Heart right ventricle (tissue), 16 donors: ENCODE results near the gene TJP1. TPM values are rescaled to one million over a fixed set of nuclear protein-coding genes. Genes with fewer than 3 reads are reported as not detected.

Experiments
- ATAC-seq, 8 donors: fragments of 200-7000 bp; cut with Tn5 transposase; one replicate each; pipeline ENCODE4 v1.9.1; 2020; ENCODE audit warnings: mild to moderate bottlenecking in 8 of 8, moderate library complexity in 8 of 8, moderate number of reproducible peaks in 1 of 8
- DNase-seq, 2 donors: peaks; one replicate each; pipeline ENCODE4 v3.0.0-alpha.2; 2020
- H3K27ac ChIP-seq, 10 donors: fragments of 200-600 bp; sonication (generic) in 2 of 10; one replicate each; pipeline versions ENCODE4 v1.5.0 to v1.8.0; 2020 to 2022; ENCODE audit warnings: mild to moderate bottlenecking in 3 of 10
- H3K27me3 ChIP-seq, 7 donors: fragments of 200-600 bp; one replicate each; pipeline ENCODE4 v1.8.0; 2021 to 2022; ENCODE audit warnings: mild to moderate bottlenecking in 2 of 7
- H3K36me3 ChIP-seq, 9 donors: fragments of 200-600 bp; sonication (generic) in 1 of 9; one replicate each; pipeline versions ENCODE4 v1.5.0 to v1.8.0; 2020 to 2022; ENCODE audit warnings: mild to moderate bottlenecking in 2 of 9
- H3K4me1 ChIP-seq, 9 donors: fragments of 200-600 bp; sonication (generic) in 1 of 9; one replicate each; pipeline versions ENCODE4 v1.5.0 to v1.8.0; 2020 to 2022; ENCODE audit warnings: mild to moderate bottlenecking in 4 of 9
- H3K4me3 ChIP-seq, 10 donors: fragments of 200-600 bp; sonication (generic) in 2 of 10; one replicate each; pipeline versions ENCODE4 v1.5.0 to v1.8.0; 2020 to 2022; ENCODE audit warnings: mild to moderate bottlenecking in 7 of 10, moderate library complexity in 2 of 10
- H3K9me3 ChIP-seq, 11 donors: fragments of 200-600 bp in 10 of 11; sonication (generic) in 2 of 11; one replicate each; pipeline versions ENCODE4 v1.5.0 to v1.8.0; 2013 to 2022; ENCODE audit warnings: mild to moderate bottlenecking in 2 of 11, control low read depth in 1 of 11, moderate library complexity in 1 of 11
- WGBS, 2 donors: extraction: QIAGEN DNeasy Blood & Tissue Kit; methylation state at CpG; one replicate each; pipeline ENCODE4 v1.1.7; 2013; ENCODE audit warnings: inconsistent platforms in 1 of 2; 5-methylcytosine and 5-hydroxymethylcytosine counted together
- intact Hi-C, 10 donors: fragments of 100-400 bp; cut with DNase I; formaldehyde crosslinking; loops; one replicate each; pipeline versions ENCODE4 v1.11.1 to v1.14.2; 2022
- polyA plus RNA-seq, 2 donors: library from polyadenylated mRNA; stranded (reverse); fragments of 200-250 nt; gene quantifications; one replicate each; pipeline ENCODE4 v1.2.3, GENCODE V29; 2013
- total RNA-seq, 10 donors: library from RNA; stranded (reverse); fragmentation: NEBNext Ultra II Directional in 3 of 10; extraction: Animal tissue kit (Norgen Biotek cat#: 25700) in 3 of 10; gene quantifications; one replicate each; pipeline versions ENCODE4 v1.2.1 to v1.2.4, GENCODE V29; 2021 to 2023
- TF ChIP-seq, protein P1 (sequence below), 9 donors: fragments of 200-600 bp; sonication (generic) in 2 of 9; IDR thresholded peaks; one replicate each; pipeline versions ENCODE4 v1.5.0 to v1.8.0; 2021 to 2022; ENCODE audit warnings: antibody characterized with exemption in 9 of 9, mild to moderate bottlenecking in 5 of 9, moderate library complexity in 1 of 9
- donor health status: Arrhythmogenic right ventricular cardiomyopathy.
- donor health status: ischemic (EF 13 %, LVEDD 7.1; RV severe dilation, severe dysfunction).
- donor health status: healthy with polysubstance abuse.
- donor health status: DM: no; HTN: yes; CAD: no.
- donor health status: DM: no; HTN: no; CAD: no.
- donor health status: ischemic (EF 25% LVEDD 6.9; RV normal size, moderate dysfunction).
- donor health status: ischemic (EF 25% LVEDD 5.7; RV mildly dilated, moderate dysfunction).
- donor health status: healthy.
- donor health status: DM: yes; HTN: yes; CAD: no.
- donor health status: Ischemic cardiomyopathy.
- donor health status: ischemic (EF 35%, LVEDD 5.7; RV mildly dilated, moderate dysfunction).
- donor health status: nonischemic (EF 11% LVEDD 7.7; RV severe dilation, severe dysfunction).
- donor health status: DM: yes; HTN: yes; CAD: no.
- donor health status: PGD.
- donor health status: ischemic (EF 29% LVEDD 5.4; RV normal size, mild dysfunction).
- donor health status: nonischemic (EF 23%, LVEDD 6.1; RV moderate dilation, normal function).

TJP1 gene
- total and polyA plus RNA-seq, 12 donors, result 22.8 to 166 (median 118) TPM

DNA sequence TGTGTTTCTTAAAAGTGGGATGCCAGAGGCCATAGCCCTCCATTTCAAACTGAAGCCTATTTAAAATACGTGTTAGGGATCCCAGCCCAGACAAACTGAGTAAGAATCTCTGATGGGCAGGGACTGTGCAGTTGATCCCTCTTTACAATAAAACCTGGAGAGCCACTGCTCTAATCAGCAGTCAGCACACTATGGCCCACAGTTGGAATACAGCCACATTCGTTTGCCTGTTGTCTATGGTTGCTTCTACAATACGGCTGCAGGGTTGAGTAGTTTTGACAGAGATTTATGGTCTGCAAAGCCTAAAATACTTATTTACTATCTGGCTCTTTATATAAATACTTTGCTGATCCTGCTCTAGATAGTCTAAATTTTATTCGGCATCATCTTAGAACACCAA is 32.4 kb downstream of the TJP1 start:
- peaks cover 0 to 4% (median 0%) of the 10 kb centered on the region in 11 donors for H3K9me3 ChIP-seq
- 43 to 47% methylated on average over 4 of the region's 4 CpGs for WGBS, 2 donors
- TF ChIP-seq, protein P1, sequence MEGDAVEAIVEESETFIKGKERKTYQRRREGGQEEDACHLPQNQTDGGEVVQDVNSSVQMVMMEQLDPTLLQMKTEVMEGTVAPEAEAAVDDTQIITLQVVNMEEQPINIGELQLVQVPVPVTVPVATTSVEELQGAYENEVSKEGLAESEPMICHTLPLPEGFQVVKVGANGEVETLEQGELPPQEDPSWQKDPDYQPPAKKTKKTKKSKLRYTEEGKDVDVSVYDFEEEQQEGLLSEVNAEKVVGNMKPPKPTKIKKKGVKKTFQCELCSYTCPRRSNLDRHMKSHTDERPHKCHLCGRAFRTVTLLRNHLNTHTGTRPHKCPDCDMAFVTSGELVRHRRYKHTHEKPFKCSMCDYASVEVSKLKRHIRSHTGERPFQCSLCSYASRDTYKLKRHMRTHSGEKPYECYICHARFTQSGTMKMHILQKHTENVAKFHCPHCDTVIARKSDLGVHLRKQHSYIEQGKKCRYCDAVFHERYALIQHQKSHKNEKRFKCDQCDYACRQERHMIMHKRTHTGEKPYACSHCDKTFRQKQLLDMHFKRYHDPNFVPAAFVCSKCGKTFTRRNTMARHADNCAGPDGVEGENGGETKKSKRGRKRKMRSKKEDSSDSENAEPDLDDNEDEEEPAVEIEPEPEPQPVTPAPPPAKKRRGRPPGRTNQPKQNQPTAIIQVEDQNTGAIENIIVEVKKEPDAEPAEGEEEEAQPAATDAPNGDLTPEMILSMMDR (IDR thresholded peaks at IDR 0.05), result no peak
- H3K4me3 ChIP-seq, result no peak overlapping the region
- H3K36me3 ChIP-seq, result peaks cover 0 to 13% (median 3%) of the 10 kb centered on the region in 9 donors
- H3K4me1 ChIP-seq, result peaks cover 0 to 67% (median 38%) of the 10 kb centered on the region in 9 donors
- no peak overlapping the region for H3K27ac ChIP-seq
- DNase-seq (no peak), ATAC-seq (peak in 4 of 8 donors; percentile 24 to 62 (median 46))
- intact Hi-C loops, result loop anchor here in 1 of 10 donors (10.0 kb wide), 1 partner anchor 45 kb away; no protein-coding TSS in a partner anchor
- no peaks in the 10 kb centered on the region for H3K27me3 ChIP-seq

DNA sequence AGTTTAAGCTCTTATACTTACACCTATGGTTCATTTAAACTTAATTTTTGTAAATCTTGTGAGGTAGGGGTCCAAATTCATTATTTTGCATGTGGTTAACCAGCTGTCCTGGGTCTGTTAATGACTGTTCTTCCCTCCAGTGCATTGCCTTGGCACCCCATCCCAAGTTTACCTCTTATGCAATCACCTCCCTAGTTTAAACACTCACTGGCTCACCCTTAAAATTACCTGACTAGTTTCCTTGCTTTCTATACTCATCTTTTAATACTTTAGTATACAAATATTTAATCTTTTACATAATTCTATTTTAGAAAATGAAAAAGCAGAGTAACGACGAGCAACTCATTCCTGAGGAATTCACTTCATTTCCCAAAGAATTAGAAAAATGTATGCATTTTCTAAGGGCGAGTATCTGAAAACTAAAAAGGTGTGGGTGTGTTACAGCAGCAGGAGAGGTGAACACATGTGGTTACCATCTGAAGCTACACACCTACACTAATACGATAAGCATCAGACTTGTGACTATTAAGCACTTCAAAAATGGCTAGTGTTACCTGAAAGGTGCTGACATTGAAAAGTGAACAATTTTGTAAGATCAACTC is 33.7 kb downstream of the TJP1 start:
- Histone ChIP-seq H3K27me3 (no peaks in the 10 kb centered on the region), H3K9me3 (peaks cover 0 to 2% (median 0%) of the 10 kb centered on the region in 11 donors), H3K27ac (no peak overlapping the region), H3K4me1 (peaks cover 0 to 68% (median 38%) of the 10 kb centered on the region in 9 donors), H3K36me3 (peaks cover 0 to 14% (median 1%) of the 10 kb centered on the region in 9 donors), H3K4me3 (no peak overlapping the region)
- intact Hi-C loops, result loop anchor here in 1 of 10 donors (10.0 kb wide), 1 partner anchor 46 kb away; no protein-coding TSS in a partner anchor
- DNase-seq (no peak), ATAC-seq (no peak)
- TF ChIP-seq, protein P1 (IDR thresholded peaks at IDR 0.05), result no peak
- 89 to 93% methylated on average over 4 of the region's 4 CpGs for WGBS, 2 donors

DNA sequence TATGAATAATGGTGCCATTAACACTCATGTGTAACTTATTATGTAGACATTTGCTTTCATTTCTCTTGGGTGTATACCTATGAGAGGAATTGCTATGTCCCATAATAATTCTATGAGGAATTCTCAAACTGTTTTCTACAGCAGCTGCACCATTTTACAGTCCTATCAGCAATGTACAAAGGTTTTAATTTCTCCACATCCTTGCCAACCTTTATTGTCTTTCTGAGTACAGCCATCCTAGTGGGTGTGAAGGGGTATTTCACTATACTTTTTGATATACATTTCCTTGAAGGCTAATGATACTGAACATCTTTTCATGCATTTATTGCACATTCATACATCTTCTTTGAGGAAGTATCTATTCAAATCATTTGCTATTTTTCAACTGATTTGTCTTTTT is 34.5 kb downstream of the TJP1 start:
- DNase-seq, result no peak
- no peak for ATAC-seq

DNA sequence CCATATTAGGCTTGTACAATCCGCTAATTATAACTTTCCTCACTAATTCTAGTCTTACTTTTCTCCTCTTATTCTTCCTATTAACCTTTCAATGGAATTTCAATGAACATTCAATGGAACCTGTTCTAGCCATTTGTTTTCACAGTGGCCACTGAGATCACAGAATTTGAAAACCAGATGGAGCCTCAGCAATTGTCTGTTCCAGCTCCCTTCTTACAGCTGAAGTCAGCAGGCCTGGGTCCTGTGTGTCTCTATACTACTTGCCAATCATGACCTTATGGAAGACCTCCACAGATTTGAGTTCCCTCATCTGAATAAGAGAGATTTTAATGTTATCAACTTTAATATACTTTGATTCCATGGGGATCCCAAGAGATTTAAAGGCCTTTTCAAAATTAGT is 36.6 kb downstream of the TJP1 start:
- peaks cover 0 to 10% (median 0%) of the 10 kb centered on the region in 11 donors for H3K9me3 ChIP-seq
- no peaks in the 10 kb centered on the region for H3K27me3 ChIP-seq
- H3K27ac ChIP-seq, result peak overlapping the region in 1 of 10 donors; percentile 46
- ATAC-seq (peak in 1 of 8 donors; percentile 35), DNase-seq (no peak)
- TF ChIP-seq, protein P1 (IDR thresholded peaks at IDR 0.05), result no peak
- WGBS, 2 donors, result 92 to 94% methylated on average over 1 of the region's 1 CpG
- H3K4me3 ChIP-seq, result no peak overlapping the region
- H3K4me1 ChIP-seq, result peaks cover 0 to 81% (median 38%) of the 10 kb centered on the region in 9 donors
- intact Hi-C loops, result loop anchor here in 1 of 10 donors (10.0 kb wide), 1 partner anchor 49 kb away; no protein-coding TSS in a partner anchor
- peaks cover 0 to 7% (median 0%) of the 10 kb centered on the region in 9 donors for H3K36me3 ChIP-seq

More for the DNA sequence above, 34.5 kb downstream of the TJP1 start:
- TF ChIP-seq, protein P1 (IDR thresholded peaks at IDR 0.05), result no peak
- peaks cover 0 to 7% (median 0%) of the 10 kb centered on the region in 9 donors for H3K36me3 ChIP-seq
- H3K9me3 ChIP-seq, result no peaks in the 10 kb centered on the region
- no peak overlapping the region for H3K27ac ChIP-seq
- H3K27me3 ChIP-seq, result no peaks in the 10 kb centered on the region
- intact Hi-C loops, result loop anchor here in 1 of 10 donors (10.0 kb wide), 1 partner anchor 47 kb away; no protein-coding TSS in a partner anchor
- H3K4me1 ChIP-seq, result peaks cover 0 to 73% (median 38%) of the 10 kb centered on the region in 9 donors
- no peak overlapping the region for H3K4me3 ChIP-seq
